PFSK-1 (cell line): ENCODE measurements around the gene PYM1.

Source experiments
- POLR2AphosphoS5 ChIP-seq: IDR thresholded peaks from 2 replicates; pipeline ENCODE4 v1.6.1; 2012; ENCODE audit warnings: low read depth, mild to moderate bottlenecking, control low read depth, low read length, moderate library complexity
- SIN3A ChIP-seq: IDR thresholded peaks from 2 replicates; pipeline ENCODE4 v1.6.1; 2012; ENCODE audit warnings: mild to moderate bottlenecking, low read length, moderate library complexity, borderline replicate concordance; ENCODE audit not compliant: insufficient read depth
- TAF1 ChIP-seq: IDR thresholded peaks from 2 replicates; pipeline ENCODE4 v1.6.1; 2012; ENCODE audit warnings: low read length, control low read depth, borderline replicate concordance; ENCODE audit not compliant: insufficient read depth
- TF ChIP-seq, protein P1 (sequence below), 2 experiments: IDR thresholded peaks; 2 replicates each; pipeline versions ENCODE4 v1.6.1 to v1.8.0; 2011 to 2012; ENCODE audit warnings: low read depth in 2 of 2, low read length in 2 of 2, control low read depth in 1 of 2, inconsistent platforms in 1 of 2, mild to moderate bottlenecking in 1 of 2, moderate library complexity in 1 of 2; ENCODE audit not compliant: insufficient read depth in 1 of 2

DNA sequence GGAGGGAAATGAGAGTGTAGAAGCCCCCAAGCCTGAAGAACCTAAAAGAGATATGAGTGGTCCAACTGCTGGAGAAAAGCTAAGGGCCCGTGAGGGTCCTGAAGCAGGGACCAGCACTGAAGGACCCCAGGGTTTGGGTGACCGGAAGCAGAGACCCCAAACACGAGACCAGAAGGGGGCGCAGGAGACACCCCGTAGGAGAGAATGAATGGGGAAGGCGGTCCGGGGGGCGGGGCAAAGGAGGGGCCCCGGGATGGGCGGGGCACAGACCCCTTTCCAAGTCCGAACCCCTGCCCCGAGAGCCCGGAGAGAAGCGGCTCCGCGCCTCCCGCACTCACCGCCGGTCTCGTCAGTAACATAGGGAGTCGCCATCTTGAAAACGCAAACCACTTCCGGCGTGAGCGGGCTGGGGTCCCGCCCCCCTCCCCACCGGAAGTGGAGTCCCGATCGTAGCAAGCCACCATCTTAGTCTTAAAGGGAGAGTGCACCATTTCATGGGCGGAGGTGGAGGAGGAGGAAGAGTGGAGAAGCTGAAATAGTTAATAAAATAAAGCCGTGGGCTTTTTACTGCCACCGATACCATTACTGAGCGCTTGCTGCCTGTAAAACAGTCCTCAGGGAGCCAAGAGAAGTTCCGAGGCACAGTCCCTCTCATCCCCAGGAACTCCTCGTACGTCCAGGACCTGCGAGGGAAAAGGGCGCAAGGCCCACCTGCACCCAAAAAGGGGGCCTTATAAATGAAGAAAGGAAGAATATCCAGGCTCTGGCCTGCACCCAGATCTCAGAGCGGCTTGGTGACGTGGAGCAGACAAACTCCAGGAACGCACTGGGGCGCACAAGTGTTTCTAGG lies 731 bp downstream of the PYM1 start:
- TF ChIP-seq TAF1 (peak; percentile 77; the same call in 1 of the 2 replicates), POLR2AphosphoS5 (peak; percentile 60; the same call in 1 of the 2 replicates), SIN3A (peak; percentile 78; the same call in 1 of the 2 replicates)
- TF ChIP-seq, protein P1, sequence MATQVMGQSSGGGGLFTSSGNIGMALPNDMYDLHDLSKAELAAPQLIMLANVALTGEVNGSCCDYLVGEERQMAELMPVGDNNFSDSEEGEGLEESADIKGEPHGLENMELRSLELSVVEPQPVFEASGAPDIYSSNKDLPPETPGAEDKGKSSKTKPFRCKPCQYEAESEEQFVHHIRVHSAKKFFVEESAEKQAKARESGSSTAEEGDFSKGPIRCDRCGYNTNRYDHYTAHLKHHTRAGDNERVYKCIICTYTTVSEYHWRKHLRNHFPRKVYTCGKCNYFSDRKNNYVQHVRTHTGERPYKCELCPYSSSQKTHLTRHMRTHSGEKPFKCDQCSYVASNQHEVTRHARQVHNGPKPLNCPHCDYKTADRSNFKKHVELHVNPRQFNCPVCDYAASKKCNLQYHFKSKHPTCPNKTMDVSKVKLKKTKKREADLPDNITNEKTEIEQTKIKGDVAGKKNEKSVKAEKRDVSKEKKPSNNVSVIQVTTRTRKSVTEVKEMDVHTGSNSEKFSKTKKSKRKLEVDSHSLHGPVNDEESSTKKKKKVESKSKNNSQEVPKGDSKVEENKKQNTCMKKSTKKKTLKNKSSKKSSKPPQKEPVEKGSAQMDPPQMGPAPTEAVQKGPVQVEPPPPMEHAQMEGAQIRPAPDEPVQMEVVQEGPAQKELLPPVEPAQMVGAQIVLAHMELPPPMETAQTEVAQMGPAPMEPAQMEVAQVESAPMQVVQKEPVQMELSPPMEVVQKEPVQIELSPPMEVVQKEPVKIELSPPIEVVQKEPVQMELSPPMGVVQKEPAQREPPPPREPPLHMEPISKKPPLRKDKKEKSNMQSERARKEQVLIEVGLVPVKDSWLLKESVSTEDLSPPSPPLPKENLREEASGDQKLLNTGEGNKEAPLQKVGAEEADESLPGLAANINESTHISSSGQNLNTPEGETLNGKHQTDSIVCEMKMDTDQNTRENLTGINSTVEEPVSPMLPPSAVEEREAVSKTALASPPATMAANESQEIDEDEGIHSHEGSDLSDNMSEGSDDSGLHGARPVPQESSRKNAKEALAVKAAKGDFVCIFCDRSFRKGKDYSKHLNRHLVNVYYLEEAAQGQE (IDR thresholded peaks at IDR 0.05; ENCODE audit: insufficient read depth in 1 of 2, low read depth in 2 of 2, low read length in 2 of 2), result peak in 1 of 2 experiments; percentile 41; a peak in 2 of 4 replicates
